Measurements from ENCODE around the gene JKAMP.

Gene JKAMP

DNA sequence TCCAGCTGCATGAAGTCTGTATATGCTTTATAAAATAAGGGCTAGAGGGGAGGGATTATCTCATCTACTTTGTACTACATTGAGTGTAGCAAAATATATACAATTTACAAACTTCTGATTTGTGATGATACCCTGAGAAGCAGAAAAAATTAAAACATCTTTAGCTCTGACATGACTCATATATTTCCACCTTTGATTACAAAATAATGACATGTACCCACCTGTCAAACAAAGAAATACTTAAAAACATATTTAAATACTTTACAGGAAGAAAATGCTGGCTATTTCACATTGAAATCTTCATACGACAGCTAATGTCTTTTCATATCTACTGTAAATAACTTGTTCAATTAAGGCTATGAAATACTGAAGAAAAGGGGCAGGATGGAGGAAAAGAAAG, 22.4 kb upstream of the JKAMP start:
- no peak overlapping the region for H2AK5ac ChIP-seq (ENCODE audit: low read length, severe bottlenecking)
- no peak overlapping the region for H4K91ac ChIP-seq (ENCODE audit: low read length)
- H3K4me3 ChIP-seq (ENCODE audit: insufficient read depth in 1 of 2, low read depth in 1 of 2, low read length in 2 of 2): no peak overlapping the region
- no peak overlapping the region for H3K9ac ChIP-seq (ENCODE audit: low read length)
- H2BK5ac ChIP-seq (ENCODE audit: low read depth, low read length, poor library complexity, severe bottlenecking): no peak overlapping the region
- no peak overlapping the region for H3K27ac ChIP-seq (ENCODE audit: low read length, poor library complexity, severe bottlenecking)
- H2BK12ac ChIP-seq (ENCODE audit: low read length in 2 of 2): no peak overlapping the region
- H2BK120ac ChIP-seq (ENCODE audit: low read depth, low read length): no peak overlapping the region
- no peak overlapping the region for H3K14ac ChIP-seq (ENCODE audit: low read length in 2 of 2)
- peaks cover 9% of the 10 kb centered on the region for H3K9me3 ChIP-seq (ENCODE audit: control insufficient read depth, low read length)
- H3K4me1 ChIP-seq (ENCODE audit: control insufficient read depth, insufficient read depth, low read depth, low read length): peaks cover 12% of the 10 kb centered on the region
- H2BK15ac ChIP-seq (ENCODE audit: low read depth, poor library complexity, severe bottlenecking): no peak overlapping the region
- peaks cover 10 to 50% of the 10 kb centered on the region in 2 experiments for H3K36me3 ChIP-seq (ENCODE audit: control insufficient read depth in 1 of 2, insufficient read depth in 2 of 2, low read depth in 1 of 2, low read length in 2 of 2)
- no peak overlapping the region for H3K18ac ChIP-seq (ENCODE audit: low read depth in 1 of 2, low read length in 2 of 2)
- no peak overlapping the region for H4K8ac ChIP-seq (ENCODE audit: low read length)
- peaks cover 14% of the 10 kb centered on the region for H3K79me1 ChIP-seq (replicated peaks; ENCODE audit: low read length, poor library complexity, severe bottlenecking)
- H3K23ac ChIP-seq (ENCODE audit: low read length in 2 of 2): no peak overlapping the region
- DNase-seq: no peak
- H3K4ac ChIP-seq (ENCODE audit: low read depth in 1 of 2, low read length in 2 of 2): no peak overlapping the region
- no CpG with 5 or more reads among the region's 1 CpG for WGBS
- no peak overlapping the region for H2AFZ ChIP-seq (ENCODE audit: low read depth, low read length)
- no peak overlapping the region for H3K4me2 ChIP-seq (ENCODE audit: low read length, poor library complexity, severe bottlenecking)
- H3K27me3 ChIP-seq (ENCODE audit: control insufficient read depth in 1 of 2, insufficient read depth in 1 of 2, low read length in 2 of 2): no peaks in the 10 kb centered on the region

DNA sequence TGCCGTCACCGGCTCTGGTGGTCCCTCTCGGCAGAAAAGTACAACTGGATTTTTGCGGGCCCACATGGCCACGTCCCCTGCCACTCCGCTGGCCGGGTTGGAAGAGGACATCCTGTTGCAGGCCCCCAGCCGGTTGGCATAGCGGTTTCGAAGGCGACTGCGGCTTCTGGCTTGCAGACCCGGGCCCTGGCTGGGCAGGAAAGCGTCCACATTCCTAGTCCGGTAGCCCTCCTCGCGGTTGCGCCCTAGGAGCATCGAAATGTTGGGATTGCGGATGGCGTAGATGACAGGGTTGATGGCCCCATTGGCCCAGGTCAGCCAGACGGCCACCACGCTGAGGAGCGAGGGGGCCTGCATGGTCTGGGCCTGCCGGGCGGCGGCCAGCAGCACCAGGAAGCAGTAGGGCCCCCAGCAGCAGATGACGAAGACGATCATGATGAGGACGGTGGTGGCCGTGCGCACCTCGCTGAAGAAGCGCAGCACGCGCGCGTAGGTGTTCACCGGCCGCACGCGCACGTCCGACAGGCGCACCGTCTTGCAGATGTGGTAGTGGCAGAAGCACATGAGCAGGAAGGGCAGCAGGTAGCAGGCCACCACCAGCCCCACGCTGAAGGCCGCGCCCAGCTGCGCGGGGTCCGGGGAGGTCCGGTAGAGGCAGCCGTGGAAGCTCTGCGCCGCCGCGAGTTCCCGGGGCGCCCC, 20.4 kb upstream of the JKAMP start:
- peak overlapping the region; percentile 23 to 71 for H3K18ac ChIP-seq (ENCODE audit: low read depth in 1 of 2, low read length in 2 of 2)
- peaks cover 14% of the 10 kb centered on the region for H3K79me1 ChIP-seq (replicated peaks; ENCODE audit: low read length, poor library complexity, severe bottlenecking)
- H3K9ac ChIP-seq (ENCODE audit: low read length): peak overlapping the region; percentile 82
- H2BK15ac ChIP-seq (ENCODE audit: low read depth, poor library complexity, severe bottlenecking): no peak overlapping the region
- H4K8ac ChIP-seq (ENCODE audit: low read length): peak overlapping the region; percentile 90
- H3K4me3 ChIP-seq (ENCODE audit: insufficient read depth in 1 of 2, low read depth in 1 of 2, low read length in 2 of 2): peak overlapping the region; percentile 70 to 76
- H4K91ac ChIP-seq (ENCODE audit: low read length): peak overlapping the region; percentile 83
- H3K23ac ChIP-seq (ENCODE audit: low read length in 2 of 2): peak overlapping the region in 1 of 2 experiments; percentile 99
- no peak for DNase-seq
- no peaks in the 10 kb centered on the region for H3K27me3 ChIP-seq (ENCODE audit: control insufficient read depth in 1 of 2, insufficient read depth in 1 of 2, low read length in 2 of 2)
- no peaks in the 10 kb centered on the region for H3K9me3 ChIP-seq (ENCODE audit: control insufficient read depth, low read length)
- H3K27ac ChIP-seq (ENCODE audit: low read length, poor library complexity, severe bottlenecking): no peak overlapping the region
- no peak overlapping the region for H2AK5ac ChIP-seq (ENCODE audit: low read length, severe bottlenecking)
- H3K36me3 ChIP-seq (ENCODE audit: control insufficient read depth in 1 of 2, insufficient read depth in 2 of 2, low read depth in 1 of 2, low read length in 2 of 2): peaks cover 12 to 40% of the 10 kb centered on the region in 2 experiments
- H3K4me2 ChIP-seq (ENCODE audit: low read length, poor library complexity, severe bottlenecking): peak overlapping the region; percentile 99
- H3K4ac ChIP-seq (ENCODE audit: low read depth in 1 of 2, low read length in 2 of 2): peak overlapping the region in 1 of 2 experiments; percentile 80
- H3K4me1 ChIP-seq (ENCODE audit: control insufficient read depth, insufficient read depth, low read depth, low read length): peaks cover 12% of the 10 kb centered on the region
- peak overlapping the region in 1 of 2 experiments; percentile 67 for H2BK12ac ChIP-seq (ENCODE audit: low read length in 2 of 2)
- H3K14ac ChIP-seq (ENCODE audit: low read length in 2 of 2): peak overlapping the region in 1 of 2 experiments; percentile 80
- H2AFZ ChIP-seq (ENCODE audit: low read depth, low read length): peak overlapping the region; percentile 2
- no peak overlapping the region for H2BK5ac ChIP-seq (ENCODE audit: low read depth, low read length, poor library complexity, severe bottlenecking)
- no peak overlapping the region for H2BK120ac ChIP-seq (ENCODE audit: low read depth, low read length)
- WGBS: 54% methylated on average over 60 of the region's 60 CpGs

DNA sequence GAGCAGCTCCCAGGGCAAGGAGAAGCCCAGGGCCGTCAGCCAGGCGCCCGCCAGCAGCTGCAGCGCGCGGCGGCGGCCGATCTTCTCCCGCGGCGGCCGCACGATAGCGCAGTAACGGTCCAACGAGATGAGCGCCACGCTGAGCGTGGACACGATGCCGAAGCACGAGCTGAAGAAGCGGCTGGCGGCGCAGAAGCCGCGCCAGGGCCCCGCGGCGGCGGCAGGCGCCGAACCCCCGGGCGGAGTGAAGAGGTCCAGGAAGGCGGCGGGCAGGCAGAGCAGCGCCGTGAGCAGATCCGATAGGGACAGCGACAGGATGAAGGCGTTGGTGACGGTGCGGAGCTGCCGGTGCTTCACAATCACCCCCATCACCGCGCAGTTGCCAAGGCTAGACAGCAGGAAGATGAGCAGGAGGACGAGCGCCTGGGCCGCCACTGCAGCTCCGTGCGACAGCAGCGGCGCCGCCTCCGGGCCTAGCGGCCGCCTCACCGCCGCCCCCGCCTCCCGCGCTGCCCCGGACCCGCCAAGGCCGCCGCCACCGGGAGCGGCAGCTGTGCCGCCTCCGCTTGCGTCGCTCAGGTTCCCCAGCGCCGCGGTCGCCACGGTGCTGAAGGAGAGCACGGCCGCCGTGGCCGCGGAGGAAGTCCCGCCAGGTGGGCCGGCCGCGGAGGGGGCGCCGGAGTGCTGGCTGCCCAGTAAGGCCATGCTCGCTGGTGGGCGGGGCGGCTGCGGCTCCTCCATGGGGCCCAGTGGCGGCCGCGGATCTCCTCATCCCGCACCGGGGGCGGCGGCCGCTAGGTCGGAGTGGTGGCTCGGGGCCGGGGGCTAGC, 19.6 kb upstream of the JKAMP start:
- peak; percentile 66 for DNase-seq
- peaks cover 12% of the 10 kb centered on the region for H3K4me1 ChIP-seq (ENCODE audit: control insufficient read depth, insufficient read depth, low read depth, low read length)
- peak overlapping the region; percentile 15 for H4K91ac ChIP-seq (ENCODE audit: low read length)
- H2BK15ac ChIP-seq (ENCODE audit: low read depth, poor library complexity, severe bottlenecking): no peak overlapping the region
- peak overlapping the region; percentile 92 for H2AFZ ChIP-seq (ENCODE audit: low read depth, low read length)
- no peak overlapping the region for H2BK5ac ChIP-seq (ENCODE audit: low read depth, low read length, poor library complexity, severe bottlenecking)
- no peak overlapping the region for H2BK120ac ChIP-seq (ENCODE audit: low read depth, low read length)
- peak overlapping the region in 1 of 2 experiments; percentile 39 for H2BK12ac ChIP-seq (ENCODE audit: low read length in 2 of 2)
- peak overlapping the region; percentile 90 for H4K8ac ChIP-seq (ENCODE audit: low read length)
- peaks cover 17% of the 10 kb centered on the region for H3K79me1 ChIP-seq (replicated peaks; ENCODE audit: low read length, poor library complexity, severe bottlenecking)
- H3K36me3 ChIP-seq (ENCODE audit: control insufficient read depth in 1 of 2, insufficient read depth in 2 of 2, low read depth in 1 of 2, low read length in 2 of 2): peaks cover 12 to 37% of the 10 kb centered on the region in 2 experiments
- H3K4ac ChIP-seq (ENCODE audit: low read depth in 1 of 2, low read length in 2 of 2): peak overlapping the region in 1 of 2 experiments; percentile 7
- H3K14ac ChIP-seq (ENCODE audit: low read length in 2 of 2): peak overlapping the region in 1 of 2 experiments; percentile 80
- H3K9me3 ChIP-seq (ENCODE audit: control insufficient read depth, low read length): no peaks in the 10 kb centered on the region
- 1% methylated on average over 103 of the region's 105 CpGs for WGBS
- peak overlapping the region; percentile 99 for H3K4me2 ChIP-seq (ENCODE audit: low read length, poor library complexity, severe bottlenecking)
- peak overlapping the region; percentile 70 to 76 for H3K4me3 ChIP-seq (ENCODE audit: insufficient read depth in 1 of 2, low read depth in 1 of 2, low read length in 2 of 2)
- H3K23ac ChIP-seq (ENCODE audit: low read length in 2 of 2): peak overlapping the region in 1 of 2 experiments; percentile 89
- H3K27ac ChIP-seq (ENCODE audit: low read length, poor library complexity, severe bottlenecking): no peak overlapping the region
- H3K18ac ChIP-seq (ENCODE audit: low read depth in 1 of 2, low read length in 2 of 2): peak overlapping the region; percentile 23 to 90
- H3K27me3 ChIP-seq (ENCODE audit: control insufficient read depth in 1 of 2, insufficient read depth in 1 of 2, low read length in 2 of 2): no peaks in the 10 kb centered on the region
- no peak overlapping the region for H2AK5ac ChIP-seq (ENCODE audit: low read length, severe bottlenecking)
- H3K9ac ChIP-seq (ENCODE audit: low read length): peak overlapping the region; percentile 82

All from mesenchymal stem cell (in vitro differentiated cells and primary cell).